ENCODE measurements around the gene AIFM3. TPM values are rescaled to one million over a fixed set of nuclear protein-coding genes. Genes with fewer than 3 reads are reported as not detected.
"Not testable (repeated sequence)": the region's sequence is repeated elsewhere in the genome, so short reads cannot be mapped to it uniquely, and the experiment has no call there.

The AIFM3 gene
- total RNA-seq, 4 donors from 2014 or later, result 0.15 to 3.7 (median 2.0) TPM; not detected in 1

DNA sequence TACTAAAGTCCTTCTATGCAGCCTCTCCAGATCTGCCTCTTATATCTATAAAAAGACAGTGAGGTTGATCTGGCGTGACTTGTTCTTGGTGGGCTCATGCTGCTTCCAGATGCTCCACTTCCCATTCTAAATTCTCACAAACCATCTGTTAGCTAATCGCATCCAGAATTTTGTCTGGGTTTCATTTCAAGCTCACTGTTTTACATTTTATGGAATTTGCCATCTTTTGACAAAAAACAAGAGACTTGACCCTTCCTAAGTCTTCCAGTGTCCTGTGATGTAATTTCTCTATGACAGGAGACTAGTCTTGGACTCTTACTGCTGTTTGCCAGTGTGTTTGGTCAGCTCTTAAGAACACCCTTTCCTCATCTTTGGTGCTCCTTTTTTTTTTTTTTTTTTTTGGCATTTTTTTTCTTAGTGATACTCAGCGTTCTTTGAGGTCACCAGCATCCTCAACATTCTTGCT, 26.8 kb upstream of the AIFM3 start:
- TF ChIP-seq POLR2A (IDR thresholded peaks at IDR 0.05), result no peak
- TF ChIP-seq, protein P1, sequence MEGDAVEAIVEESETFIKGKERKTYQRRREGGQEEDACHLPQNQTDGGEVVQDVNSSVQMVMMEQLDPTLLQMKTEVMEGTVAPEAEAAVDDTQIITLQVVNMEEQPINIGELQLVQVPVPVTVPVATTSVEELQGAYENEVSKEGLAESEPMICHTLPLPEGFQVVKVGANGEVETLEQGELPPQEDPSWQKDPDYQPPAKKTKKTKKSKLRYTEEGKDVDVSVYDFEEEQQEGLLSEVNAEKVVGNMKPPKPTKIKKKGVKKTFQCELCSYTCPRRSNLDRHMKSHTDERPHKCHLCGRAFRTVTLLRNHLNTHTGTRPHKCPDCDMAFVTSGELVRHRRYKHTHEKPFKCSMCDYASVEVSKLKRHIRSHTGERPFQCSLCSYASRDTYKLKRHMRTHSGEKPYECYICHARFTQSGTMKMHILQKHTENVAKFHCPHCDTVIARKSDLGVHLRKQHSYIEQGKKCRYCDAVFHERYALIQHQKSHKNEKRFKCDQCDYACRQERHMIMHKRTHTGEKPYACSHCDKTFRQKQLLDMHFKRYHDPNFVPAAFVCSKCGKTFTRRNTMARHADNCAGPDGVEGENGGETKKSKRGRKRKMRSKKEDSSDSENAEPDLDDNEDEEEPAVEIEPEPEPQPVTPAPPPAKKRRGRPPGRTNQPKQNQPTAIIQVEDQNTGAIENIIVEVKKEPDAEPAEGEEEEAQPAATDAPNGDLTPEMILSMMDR (IDR thresholded peaks at IDR 0.05), result no peak
- no peak overlapping the region for H3K4me3 ChIP-seq (ENCODE audit: low read depth, poor library complexity, severe bottlenecking)
- no peak for DNase-seq (ENCODE audit: low spot score in 2 of 2)
- intact Hi-C loops (cut with DNase I; ENCODE audit: low total_unique reads), result no loop called here
- 55 to 65% methylated on average over 3 of the region's 3 CpGs for WGBS, 2 donors

DNA sequence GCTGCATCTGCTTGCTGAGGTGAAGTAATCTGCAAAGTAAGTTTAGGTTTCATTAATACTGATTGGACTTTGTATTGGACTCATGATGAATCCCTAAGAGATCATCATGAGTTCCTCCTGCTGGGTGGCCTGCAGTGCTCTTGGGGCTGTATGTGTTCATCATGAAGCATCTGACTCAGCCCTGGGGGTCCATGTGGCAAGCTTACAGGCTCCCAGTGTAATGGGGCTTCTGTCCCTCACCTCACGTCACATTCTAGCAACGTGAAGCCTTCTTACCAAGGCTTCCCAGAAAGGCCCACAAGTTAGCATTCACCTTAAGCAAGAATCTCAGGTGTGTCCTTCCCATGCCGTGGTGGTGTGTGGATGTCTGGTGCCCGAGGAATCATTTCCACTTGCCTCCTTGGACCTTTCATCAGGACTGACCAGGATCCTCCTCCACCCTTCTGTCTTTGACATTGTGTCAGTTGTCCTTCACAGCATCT, 26.1 kb upstream of the AIFM3 start:
- TF ChIP-seq, protein P1 (IDR thresholded peaks at IDR 0.05), result no peak
- TF ChIP-seq POLR2A (IDR thresholded peaks at IDR 0.05), result no peak
- H3K4me3 ChIP-seq (ENCODE audit: low read depth, poor library complexity, severe bottlenecking), result no peak overlapping the region
- DNase-seq (ENCODE audit: low spot score in 2 of 2), result no peak
- 92 to 96% methylated on average over 4 of the region's 4 CpGs for WGBS, 2 donors
- intact Hi-C loops (cut with DNase I; ENCODE audit: low total_unique reads), result no loop called here

DNA sequence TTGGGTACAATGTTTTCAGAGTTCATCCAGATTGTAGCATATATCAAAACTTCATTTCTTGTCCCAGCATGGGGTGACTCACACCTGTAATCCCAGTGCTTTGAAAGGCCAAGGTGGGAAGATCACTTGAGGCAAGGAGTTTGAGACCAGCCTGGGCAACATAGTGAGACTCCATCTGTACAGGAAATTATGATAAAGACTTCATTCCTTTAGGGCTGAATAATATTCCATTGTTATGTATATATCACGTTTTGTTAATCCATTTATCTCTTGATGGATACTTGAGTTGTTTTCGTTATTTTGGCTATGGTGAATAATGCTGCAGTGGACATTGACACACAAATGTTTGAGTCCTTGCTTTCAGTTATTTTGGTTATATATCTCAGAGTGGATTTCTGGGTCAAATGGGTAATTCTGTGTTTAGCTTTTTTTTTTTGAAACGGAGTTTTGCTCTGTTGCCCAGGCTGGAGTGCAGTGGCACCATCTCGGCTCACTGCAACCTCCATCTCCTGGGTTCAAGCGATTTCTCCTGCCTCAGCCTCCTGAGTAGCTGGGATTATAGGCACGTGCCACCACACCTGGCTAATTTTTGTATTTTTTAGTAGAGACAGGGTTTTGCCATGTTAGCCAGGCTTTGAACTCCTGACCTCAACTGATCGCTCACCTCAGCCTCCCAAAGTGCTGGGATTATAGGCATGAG, 24.7 kb upstream of the AIFM3 start:
- WGBS, 2 donors, result 83 to 95% methylated on average over 7 of the region's 7 CpGs
- intact Hi-C loops (cut with DNase I; ENCODE audit: low total_unique reads); H3K4me3 ChIP-seq (ENCODE audit: low read depth, poor library complexity, severe bottlenecking); DNase-seq (ENCODE audit: low spot score in 2 of 2): not testable (repeated sequence)

DNA sequence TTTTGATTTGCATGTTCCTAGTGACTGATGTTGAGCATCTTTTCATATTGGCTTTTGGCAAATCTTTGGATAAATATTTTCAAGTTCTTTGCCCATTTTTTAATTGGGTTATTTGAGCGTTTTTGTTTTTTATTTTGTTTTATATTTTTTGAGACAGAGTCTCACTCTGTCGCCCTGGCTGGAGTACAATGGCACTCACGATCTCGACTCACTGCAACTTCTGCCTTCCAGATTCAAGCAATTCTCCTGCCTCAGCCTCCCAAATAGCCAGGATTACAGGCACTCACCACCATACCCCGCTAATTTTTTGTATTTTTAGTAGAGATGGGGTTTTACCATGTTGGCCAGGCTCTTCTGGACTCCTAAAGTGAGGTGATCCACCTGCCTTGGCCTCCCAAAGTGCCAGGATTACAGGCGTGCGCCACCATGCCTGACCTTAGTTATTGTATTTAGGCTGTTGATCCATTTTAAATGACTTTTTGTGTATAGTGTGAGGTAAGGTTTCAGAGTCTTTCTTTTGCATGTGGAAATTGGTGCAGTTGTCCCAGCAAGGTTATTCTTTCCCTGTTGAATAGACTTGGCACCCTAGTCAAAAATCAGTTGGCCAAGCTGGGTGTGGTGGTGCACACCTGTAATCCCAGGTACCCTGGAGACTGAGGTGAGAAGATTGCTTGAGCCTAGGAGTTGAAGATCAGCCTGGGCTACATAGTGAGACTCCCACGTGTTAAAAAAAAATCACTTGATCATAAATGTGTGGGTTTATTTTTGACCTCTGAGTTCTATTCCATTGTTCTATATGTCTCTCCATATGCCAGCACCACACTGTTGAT, 23.7 kb upstream of the AIFM3 start:
- TF ChIP-seq, protein P1 (IDR thresholded peaks at IDR 0.05), result no peak
- TF ChIP-seq POLR2A (IDR thresholded peaks at IDR 0.05), result no peak

DNA sequence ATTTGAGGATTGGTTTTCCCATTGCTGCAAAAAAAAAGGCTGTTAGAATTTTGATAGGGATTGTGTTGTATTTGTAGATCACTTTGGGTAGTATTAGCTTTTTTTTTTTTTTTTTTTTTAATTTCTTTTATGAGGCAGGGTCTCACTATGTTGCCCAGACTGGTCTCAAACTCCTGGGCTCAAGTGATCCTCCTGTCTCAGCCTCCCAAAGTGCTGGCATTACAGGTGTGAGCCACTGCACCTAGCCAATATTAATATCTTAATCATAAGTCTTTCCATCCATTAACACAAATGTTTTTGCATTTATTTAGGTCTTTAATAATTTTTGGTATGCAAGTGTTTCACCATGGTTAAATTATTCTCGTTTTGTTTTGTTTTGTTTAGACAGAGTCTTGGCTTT, 23.0 kb upstream of the AIFM3 start:
- intact Hi-C loops (cut with DNase I; ENCODE audit: low total_unique reads), result no loop called here
- no peak for TF ChIP-seq POLR2A (IDR thresholded peaks at IDR 0.05)
- TF ChIP-seq, protein P1 (IDR thresholded peaks at IDR 0.05), result no peak
- no peak overlapping the region for H3K4me3 ChIP-seq (ENCODE audit: low read depth, poor library complexity, severe bottlenecking)
- no peak for DNase-seq (ENCODE audit: low spot score in 2 of 2)
- WGBS, 2 donors, result 30 to 45% methylated on average over 1 of the region's 1 CpG

More for the DNA sequence above, 23.7 kb upstream of the AIFM3 start:
- 87 to 94% methylated on average over 8 of the region's 8 CpGs for WGBS, 2 donors
- intact Hi-C loops (cut with DNase I; ENCODE audit: low total_unique reads), result no loop called here
- DNase-seq (ENCODE audit: low spot score in 2 of 2), result no peak
- H3K4me3 ChIP-seq (ENCODE audit: low read depth, poor library complexity, severe bottlenecking), result no peak overlapping the region

DNA sequence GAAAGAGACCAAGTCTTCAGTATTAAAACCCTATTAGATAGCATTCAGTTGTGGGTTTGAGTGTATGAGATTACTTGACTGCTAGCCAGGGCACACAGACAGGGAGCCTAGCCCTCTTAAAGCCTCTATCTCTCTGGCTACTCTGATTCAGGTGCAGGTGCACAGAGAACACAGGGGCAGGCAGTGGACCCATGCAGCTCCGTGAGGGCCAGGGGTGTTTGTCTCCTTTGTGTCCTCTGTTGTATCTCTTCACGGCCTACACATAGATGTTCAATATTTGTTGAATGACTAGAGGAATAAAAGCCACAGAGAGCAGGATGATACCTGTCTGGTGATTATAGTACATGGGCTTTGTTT, 21.5 kb upstream of the AIFM3 start:
- WGBS, 2 donors, result 95 to 96% methylated on average over 2 of the region's 2 CpGs
- TF ChIP-seq, protein P1 (IDR thresholded peaks at IDR 0.05), result no peak
- no peak for TF ChIP-seq POLR2A (IDR thresholded peaks at IDR 0.05)
- DNase-seq (ENCODE audit: low spot score in 2 of 2), result no peak
- intact Hi-C loops (cut with DNase I; ENCODE audit: low total_unique reads), result no loop called here
- H3K4me3 ChIP-seq (ENCODE audit: low read depth, poor library complexity, severe bottlenecking), result no peak overlapping the region

Data from lower leg skin (tissue), 4 donors.